ENCODE data around the gene TTLL6.

Gene TTLL6

GRCh38 chr17:48819466-48819865, 2.4 kb upstream of the TTLL6 start:
- Histone ChIP-seq H3K27ac (no peak overlapping the region), H3K27me3 (peaks cover 80% of the 10 kb centered on the region), H3K36me3 (no peaks in the 10 kb centered on the region), H3K4me1 (ENCODE audit: control insufficient read depth in 1 of 2, insufficient read depth in 1 of 2, low read depth in 1 of 2, low read length in 1 of 2) (peaks cover 8 to 11% of the 10 kb centered on the region in 2 experiments), H3K9me3 (no peaks in the 10 kb centered on the region), H3K4me3 (ENCODE audit: low read depth in 1 of 2, low read length in 1 of 2) (no peak overlapping the region)
- TF ChIP-seq, protein P1, sequence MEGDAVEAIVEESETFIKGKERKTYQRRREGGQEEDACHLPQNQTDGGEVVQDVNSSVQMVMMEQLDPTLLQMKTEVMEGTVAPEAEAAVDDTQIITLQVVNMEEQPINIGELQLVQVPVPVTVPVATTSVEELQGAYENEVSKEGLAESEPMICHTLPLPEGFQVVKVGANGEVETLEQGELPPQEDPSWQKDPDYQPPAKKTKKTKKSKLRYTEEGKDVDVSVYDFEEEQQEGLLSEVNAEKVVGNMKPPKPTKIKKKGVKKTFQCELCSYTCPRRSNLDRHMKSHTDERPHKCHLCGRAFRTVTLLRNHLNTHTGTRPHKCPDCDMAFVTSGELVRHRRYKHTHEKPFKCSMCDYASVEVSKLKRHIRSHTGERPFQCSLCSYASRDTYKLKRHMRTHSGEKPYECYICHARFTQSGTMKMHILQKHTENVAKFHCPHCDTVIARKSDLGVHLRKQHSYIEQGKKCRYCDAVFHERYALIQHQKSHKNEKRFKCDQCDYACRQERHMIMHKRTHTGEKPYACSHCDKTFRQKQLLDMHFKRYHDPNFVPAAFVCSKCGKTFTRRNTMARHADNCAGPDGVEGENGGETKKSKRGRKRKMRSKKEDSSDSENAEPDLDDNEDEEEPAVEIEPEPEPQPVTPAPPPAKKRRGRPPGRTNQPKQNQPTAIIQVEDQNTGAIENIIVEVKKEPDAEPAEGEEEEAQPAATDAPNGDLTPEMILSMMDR (IDR thresholded peaks at IDR 0.05) = no peak

- no peaks in the 10 kb centered on the region for H3K36me3 ChIP-seq
- no peak overlapping the region for H3K27ac ChIP-seq
- H3K27me3 ChIP-seq = peaks cover 82% of the 10 kb centered on the region
- H3K4me1 ChIP-seq (ENCODE audit: control insufficient read depth in 1 of 2, insufficient read depth in 1 of 2, low read depth in 1 of 2, low read length in 1 of 2) = peaks cover 8 to 11% of the 10 kb centered on the region in 2 experiments
- no peaks in the 10 kb centered on the region for H3K9me3 ChIP-seq
- TF ChIP-seq, protein P1 (IDR thresholded peaks at IDR 0.05) = no peak
- no peak overlapping the region for H3K4me3 ChIP-seq (ENCODE audit: low read depth in 1 of 2, low read length in 1 of 2)
Measured at GRCh38 chr17:48818361-48818841, 1.4 kb upstream of the TTLL6 start.

GRCh38 chr17:48816438-48816773, 623 bp downstream of the TTLL6 start:
- Histone ChIP-seq H3K4me3 (ENCODE audit: low read depth in 1 of 2, low read length in 1 of 2) (no peak overlapping the region), H3K27ac (no peak overlapping the region), H3K9me3 (no peaks in the 10 kb centered on the region), H3K4me1 (ENCODE audit: control insufficient read depth in 1 of 2, insufficient read depth in 1 of 2, low read depth in 1 of 2, low read length in 1 of 2) (peaks cover 8 to 11% of the 10 kb centered on the region in 2 experiments), H3K27me3 (peaks cover 85% of the 10 kb centered on the region), H3K36me3 (no peaks in the 10 kb centered on the region)
- TF ChIP-seq, protein P1 (IDR thresholded peaks at IDR 0.05) = no peak

- Histone ChIP-seq H3K36me3 (no peaks in the 10 kb centered on the region), H3K9me3 (no peaks in the 10 kb centered on the region), H3K27me3 (peaks cover 83% of the 10 kb centered on the region), H3K4me3 (ENCODE audit: low read depth in 1 of 2, low read length in 1 of 2) (no peak overlapping the region), H3K4me1 (ENCODE audit: control insufficient read depth in 1 of 2, insufficient read depth in 1 of 2, low read depth in 1 of 2, low read length in 1 of 2) (peaks cover 8 to 11% of the 10 kb centered on the region in 2 experiments), H3K27ac (no peak overlapping the region)
- TF ChIP-seq, protein P1 (IDR thresholded peaks at IDR 0.05) = no peak
Measured at GRCh38 chr17:48815311-48815710, 1.7 kb downstream of the TTLL6 start.

- peaks cover 75% of the 10 kb centered on the region for H3K27me3 ChIP-seq
- H3K9me3 ChIP-seq = no peaks in the 10 kb centered on the region
- no peak overlapping the region for H3K27ac ChIP-seq
- no peaks in the 10 kb centered on the region for H3K36me3 ChIP-seq
- TF ChIP-seq, protein P1 (IDR thresholded peaks at IDR 0.05) = peak; percentile 25
- no peak overlapping the region for H3K4me3 ChIP-seq (ENCODE audit: low read depth in 1 of 2, low read length in 1 of 2)
- H3K4me1 ChIP-seq (ENCODE audit: control insufficient read depth in 1 of 2, insufficient read depth in 1 of 2, low read depth in 1 of 2, low read length in 1 of 2) = peaks cover 8 to 11% of the 10 kb centered on the region in 2 experiments
Measured at GRCh38 chr17:48814504-48814903, 2.5 kb downstream of the TTLL6 start.

- peaks cover 55% of the 10 kb centered on the region for H3K27me3 ChIP-seq
- H3K27ac ChIP-seq = no peak overlapping the region
- no peaks in the 10 kb centered on the region for H3K9me3 ChIP-seq
- TF ChIP-seq, protein P1 (IDR thresholded peaks at IDR 0.05) = no peak
- no peak overlapping the region for H3K4me3 ChIP-seq (ENCODE audit: low read depth in 1 of 2, low read length in 1 of 2)
- no peaks in the 10 kb centered on the region for H3K36me3 ChIP-seq
- H3K4me1 ChIP-seq (ENCODE audit: control insufficient read depth in 1 of 2, insufficient read depth in 1 of 2, low read depth in 1 of 2, low read length in 1 of 2) = peaks cover 3 to 5% of the 10 kb centered on the region in 2 experiments
Measured at GRCh38 chr17:48812001-48812400, 5.0 kb downstream of the TTLL6 start.
